Measurements from ENCODE around the gene ITPR2.

GRCh38 chr12:26786491-26786864 is 46.5 kb downstream of the ITPR2 start:
- no peak for TF ChIP-seq CTCF (IDR thresholded peaks at IDR 0.05; ENCODE audit: low read depth, low read length)
- TF ChIP-seq EZH2phosphoT487 (IDR thresholded peaks at IDR 0.05; ENCODE audit: low read depth): no peak

Measured in OCI-LY3 (cell line).